GM23338 (cell line): ENCODE measurements around the gene SMAD1. TPM values are rescaled to one million over a fixed set of nuclear protein-coding genes. Genes with fewer than 3 reads are reported as not detected.

ENCODE experiments used
- ATAC-seq: fragments of 200-7000 bp; cut with Tn5 transposase; 3 replicates; pipeline ENCODE4 v1.9.1; 2020
- DNase-seq: peaks from one replicate; pipeline ENCODE4 v3.0.0-alpha.2; 2015; ENCODE audit warnings: low spot score
- H2AFZ ChIP-seq: fragments of 200-600 bp; sonication (generic); 2 replicates; pipeline ENCODE4 v1.8.0; 2016; ENCODE audit warnings: antibody characterized with exemption, mild to moderate bottlenecking, moderate library complexity
- H3F3A ChIP-seq: fragments of 200-600 bp; sonication (generic); replicated peaks from 2 replicates; pipeline ENCODE4 v1.8.0; 2017; ENCODE audit warnings: antibody characterized with exemption, mixed run types, low read depth
- H3K27ac ChIP-seq: fragments of 200-600 bp; sonication (generic); 2 replicates; pipeline ENCODE4 v1.6.1; 2016; ENCODE audit warnings: low read depth
- H3K27me3 ChIP-seq: fragments of 200-600 bp; sonication (generic); 2 replicates; pipeline ENCODE4 v1.8.0; 2016; ENCODE audit warnings: mild to moderate bottlenecking, mixed run types, moderate library complexity; ENCODE audit not compliant: insufficient read depth
- H3K36me3 ChIP-seq: fragments of 200-600 bp; sonication (generic); 2 replicates; pipeline ENCODE4 v1.8.0; 2016; ENCODE audit warnings: mild to moderate bottlenecking; ENCODE audit not compliant: insufficient read depth
- H3K4me1 ChIP-seq: fragments of 200-600 bp; sonication (generic); 2 replicates; pipeline ENCODE4 v1.8.0; 2016; ENCODE audit warnings: mild to moderate bottlenecking, moderate library complexity; ENCODE audit not compliant: insufficient read depth
- H3K4me2 ChIP-seq: fragments of 200-600 bp; sonication (generic); 2 replicates; pipeline ENCODE4 v1.7.1; 2017; ENCODE audit warnings: mixed run types
- H3K4me3 ChIP-seq: fragments of 200-600 bp; sonication (generic); 2 replicates; pipeline ENCODE4 v1.6.1; 2016; ENCODE audit warnings: mixed run types
- H3K79me2 ChIP-seq: fragments of 200-600 bp; sonication (generic); replicated peaks from 2 replicates; pipeline ENCODE4 v1.8.0; 2017; ENCODE audit warnings: mild to moderate bottlenecking; ENCODE audit not compliant: insufficient read depth
- H3K9me2 ChIP-seq: fragments of 200-600 bp; sonication (generic); 2 replicates; pipeline ENCODE4 v1.8.0; 2017; ENCODE audit not compliant: insufficient read depth
- H4K20me1 ChIP-seq: fragments of 200-600 bp; sonication (generic); replicated peaks from 2 replicates; pipeline ENCODE4 v1.8.0; 2017; ENCODE audit warnings: mild to moderate bottlenecking; ENCODE audit not compliant: insufficient read depth
- H3K27ac Mint-ChIP-seq: 2 replicates; pipeline ENCODE4 v1.8.0; 2020; ENCODE audit warnings: inconsistent platforms, mild to moderate bottlenecking, moderate library complexity, mixed read lengths
- H3K27me3 Mint-ChIP-seq: 3 replicates; pipeline ENCODE4 v1.8.0; 2022; ENCODE audit warnings: low read depth, mild to moderate bottlenecking, moderate library complexity, mixed read lengths, inconsistent platforms; ENCODE audit not compliant: insufficient read depth, poor library complexity
- H3K36me3 Mint-ChIP-seq: 3 replicates; pipeline ENCODE4 v1.8.0; 2021; ENCODE audit warnings: low read depth, mild to moderate bottlenecking, inconsistent platforms, moderate library complexity, mixed read lengths
- H3K4me1 Mint-ChIP-seq: 3 replicates; pipeline ENCODE4 v1.8.0; 2020; ENCODE audit warnings: mild to moderate bottlenecking, inconsistent platforms, mixed read lengths
- H3K4me3 Mint-ChIP-seq: 3 replicates; pipeline ENCODE4 v1.8.0; 2021; ENCODE audit warnings: moderate library complexity, mild to moderate bottlenecking, inconsistent platforms, mixed read lengths
- H3K9me3 Mint-ChIP-seq: 3 replicates; pipeline ENCODE4 v1.8.0; 2020; ENCODE audit warnings: moderate library complexity, mild to moderate bottlenecking, inconsistent platforms, mixed read lengths
- CTCF ChIP-seq, 2 experiments: fragments of 200-600 bp in 1 of 2; sonication (generic) in 1 of 2; conservative IDR thresholded peaks; 2 replicates each; pipeline versions ENCODE4 v1.5.1 to v1.6.1; 2016 to 2017; ENCODE audit warnings: antibody characterized with exemption in 2 of 2, low read depth in 2 of 2, mild to moderate bottlenecking in 2 of 2, moderate library complexity in 1 of 2
- ETS1 ChIP-seq: IDR thresholded peaks from 2 replicates; pipeline ENCODE4 v1.6.1; 2016; ENCODE audit warnings: antibody characterized with exemption
- EZH2 ChIP-seq: fragments of 200-600 bp; sonication (generic); IDR thresholded peaks from one replicate; pipeline ENCODE4 v1.8.0; 2017; ENCODE audit warnings: antibody characterized with exemption, mild to moderate bottlenecking, low read depth; ENCODE audit not compliant: unreplicated experiment
- EZH2phosphoT487 ChIP-seq: fragments of 200-600 bp; sonication (generic); IDR thresholded peaks from one replicate; pipeline ENCODE4 v1.8.1; 2018; ENCODE audit warnings: antibody characterized with exemption; ENCODE audit not compliant: unreplicated experiment
- JUNB ChIP-seq: IDR thresholded peaks from one replicate; pipeline ENCODE4 v1.6.1; 2016; ENCODE audit warnings: antibody characterized with exemption; ENCODE audit not compliant: unreplicated experiment
- NANOG ChIP-seq: IDR thresholded peaks from 2 replicates; pipeline ENCODE4 v1.6.1; 2016; ENCODE audit warnings: antibody characterized with exemption, borderline replicate concordance
- POLR2AphosphoS5 ChIP-seq: IDR thresholded peaks from 2 replicates; pipeline ENCODE4 v1.6.1; 2016; ENCODE audit warnings: antibody characterized with exemption, low read depth
- REST ChIP-seq: IDR thresholded peaks from one replicate; pipeline ENCODE4 v1.6.1; 2018; ENCODE audit warnings: antibody characterized with exemption; ENCODE audit not compliant: unreplicated experiment
- STAT1 ChIP-seq: IDR thresholded peaks from one replicate; pipeline ENCODE4 v1.6.1; 2016; ENCODE audit warnings: antibody characterized with exemption; ENCODE audit not compliant: unreplicated experiment
- ZNF114 ChIP-seq: fragments of 250-450 bp; sonication (Bioruptor Pico); IDR thresholded peaks from 2 replicates; pipeline ENCODE4 v1.5.0; 2020; ENCODE audit warnings: mild to moderate bottlenecking, moderate library complexity
- ZNF331 ChIP-seq: fragments of 250-450 bp; sonication (Bioruptor Pico); IDR thresholded peaks from 2 replicates; pipeline ENCODE4 v1.5.0; 2020; ENCODE audit warnings: low read depth, mild to moderate bottlenecking, moderate library complexity
- ZNF462 ChIP-seq: fragments of 250-450 bp; sonication (Bioruptor Pico); IDR thresholded peaks from 2 replicates; pipeline ENCODE4 v1.5.0; 2020; ENCODE audit warnings: mild to moderate bottlenecking, moderate library complexity
- polyA plus RNA-seq: library from polyadenylated mRNA; unstranded; fragments of >200 nt; fragmentation: Nextera tagmentation; extraction: Ambion mirVana; gene quantifications from 2 replicates; pipeline ENCODE4 v1.2.1, GENCODE V29; 2016
- total RNA-seq: library from RNA; depleted of rRNA; stranded (reverse); fragments of >200 nt; shearing (Covaris generic); gene quantifications from 2 replicates; pipeline ENCODE4 v1.2.3, GENCODE V29; 2014

Gene SMAD1
- total and polyA plus RNA-seq, 2 experiments from 2014 or later, result 19.8 to 33.6 TPM

GRCh38 chr4:145473203-145473602 is 8.4 kb upstream of the SMAD1 start:
- Histone ChIP-seq H3K27me3 (no peaks in the 10 kb centered on the region), H3F3A (no peaks in the 10 kb centered on the region), H3K27ac (no peak overlapping the region), H3K36me3 (no peaks in the 10 kb centered on the region), H4K20me1 (no peaks in the 10 kb centered on the region), H3K4me2 (no peak overlapping the region), H3K4me1 (no peaks in the 10 kb centered on the region), H3K79me2 (no peaks in the 10 kb centered on the region), H3K9me2 (no peaks in the 10 kb centered on the region), H3K4me3 (no peak overlapping the region), H2AFZ (no peak overlapping the region)
- H3K4me1 Mint-ChIP-seq, result no peaks in the 10 kb centered on the region
- peaks cover 38% of the 10 kb centered on the region for H3K9me3 Mint-ChIP-seq
- H3K36me3 Mint-ChIP-seq, result peaks cover 17% of the 10 kb centered on the region
- no peak for DNase-seq
- peaks cover 4% of the 10 kb centered on the region for H3K27me3 Mint-ChIP-seq
- no peak for ATAC-seq
- no peak overlapping the region for H3K4me3 Mint-ChIP-seq
- no peak overlapping the region for H3K27ac Mint-ChIP-seq
- no peak for TF ChIP-seq REST
- TF ChIP-seq ETS1, result no peak
- TF ChIP-seq EZH2phosphoT487, result no peak
- no peak for TF ChIP-seq JUNB
- TF ChIP-seq EZH2, result no peak
- no peak for TF ChIP-seq ZNF331
- no peak for TF ChIP-seq STAT1
- no peak for TF ChIP-seq ZNF114
- no peak for TF ChIP-seq POLR2AphosphoS5
- no peak for TF ChIP-seq CTCF (conservative IDR thresholded peaks at IDR 0.05; ENCODE audit: low read depth in 2 of 2)
- TF ChIP-seq ZNF462 (CRISPR knock-in tag), result no peak
- no peak for TF ChIP-seq NANOG
